AG09309 (cell line): ENCODE measurements around the gene HS3ST1.
"Not testable (repeated sequence)": the region's sequence is repeated elsewhere in the genome, so short reads cannot be mapped to it uniquely, and the experiment has no call there.

Source experiments
- DNase-seq: peaks from one replicate; pipeline ENCODE4 v3.0.0-alpha.2; 2010; ENCODE audit warnings: low read depth
- H3K4me3 ChIP-seq: 2 replicates; pipeline ENCODE4 v1.5.1; 2011; ENCODE audit warnings: mild to moderate bottlenecking, low read depth, low read length, moderate library complexity; ENCODE audit not compliant: control insufficient read depth
- TF ChIP-seq, protein P1 (sequence below): IDR thresholded peaks from 2 replicates; pipeline ENCODE4 v1.5.1; 2011; ENCODE audit warnings: mild to moderate bottlenecking, low read depth, low read length, inconsistent platforms; ENCODE audit not compliant: insufficient read depth, control insufficient read depth; ENCODE audit errors: missing control alignments

Gene HS3ST1

DNA sequence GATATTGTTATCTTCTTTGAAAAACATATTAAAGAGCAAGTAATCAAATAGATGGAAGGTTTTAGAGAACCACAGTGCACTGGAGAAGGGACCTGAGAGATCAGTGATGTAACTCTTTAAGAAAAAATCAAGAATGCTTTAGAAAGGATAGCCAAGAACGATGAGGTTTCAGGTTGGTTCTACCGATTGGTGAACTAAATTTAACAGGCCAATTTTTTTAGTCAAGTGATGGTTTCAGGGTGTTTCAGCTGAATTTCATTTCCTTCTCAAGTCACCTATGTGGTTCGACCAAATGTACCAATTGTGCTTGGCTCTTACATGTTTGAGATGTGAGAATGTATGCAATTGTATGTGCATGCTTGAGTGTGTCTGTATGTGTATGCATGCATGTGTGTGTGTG, 26.5 kb downstream of the HS3ST1 start:
- no peak for DNase-seq
- TF ChIP-seq, protein P1, sequence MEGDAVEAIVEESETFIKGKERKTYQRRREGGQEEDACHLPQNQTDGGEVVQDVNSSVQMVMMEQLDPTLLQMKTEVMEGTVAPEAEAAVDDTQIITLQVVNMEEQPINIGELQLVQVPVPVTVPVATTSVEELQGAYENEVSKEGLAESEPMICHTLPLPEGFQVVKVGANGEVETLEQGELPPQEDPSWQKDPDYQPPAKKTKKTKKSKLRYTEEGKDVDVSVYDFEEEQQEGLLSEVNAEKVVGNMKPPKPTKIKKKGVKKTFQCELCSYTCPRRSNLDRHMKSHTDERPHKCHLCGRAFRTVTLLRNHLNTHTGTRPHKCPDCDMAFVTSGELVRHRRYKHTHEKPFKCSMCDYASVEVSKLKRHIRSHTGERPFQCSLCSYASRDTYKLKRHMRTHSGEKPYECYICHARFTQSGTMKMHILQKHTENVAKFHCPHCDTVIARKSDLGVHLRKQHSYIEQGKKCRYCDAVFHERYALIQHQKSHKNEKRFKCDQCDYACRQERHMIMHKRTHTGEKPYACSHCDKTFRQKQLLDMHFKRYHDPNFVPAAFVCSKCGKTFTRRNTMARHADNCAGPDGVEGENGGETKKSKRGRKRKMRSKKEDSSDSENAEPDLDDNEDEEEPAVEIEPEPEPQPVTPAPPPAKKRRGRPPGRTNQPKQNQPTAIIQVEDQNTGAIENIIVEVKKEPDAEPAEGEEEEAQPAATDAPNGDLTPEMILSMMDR = no peak
- no peak overlapping the region for H3K4me3 ChIP-seq

DNA sequence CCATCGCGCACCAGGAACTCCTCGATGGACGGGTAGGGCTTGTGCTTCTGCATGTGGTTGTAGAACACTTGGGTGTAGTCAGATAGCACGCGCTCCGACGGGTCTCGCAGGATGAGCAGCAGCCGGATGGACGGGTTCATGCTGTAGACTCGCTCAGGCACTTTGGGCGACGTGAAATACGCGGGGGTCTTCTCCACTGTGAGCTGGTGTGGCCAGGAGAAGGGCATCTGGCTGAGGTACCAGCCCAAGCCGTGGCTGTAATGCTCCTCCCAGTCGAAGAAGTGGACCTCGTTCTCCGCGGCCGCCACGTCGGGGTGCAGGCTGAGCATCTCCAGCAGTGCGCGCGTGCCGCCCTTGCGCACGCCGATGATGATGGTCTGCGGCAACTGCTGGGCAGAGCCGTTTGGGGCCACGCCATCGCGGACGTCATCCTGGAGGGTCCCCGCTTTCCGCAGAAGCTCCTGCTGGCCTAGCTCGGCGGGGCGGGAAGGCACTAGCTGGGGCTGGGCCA, 29.2 kb downstream of the HS3ST1 start:
- no peak for DNase-seq
- H3K4me3 ChIP-seq = no peak overlapping the region
- TF ChIP-seq, protein P1 = no peak

DNA sequence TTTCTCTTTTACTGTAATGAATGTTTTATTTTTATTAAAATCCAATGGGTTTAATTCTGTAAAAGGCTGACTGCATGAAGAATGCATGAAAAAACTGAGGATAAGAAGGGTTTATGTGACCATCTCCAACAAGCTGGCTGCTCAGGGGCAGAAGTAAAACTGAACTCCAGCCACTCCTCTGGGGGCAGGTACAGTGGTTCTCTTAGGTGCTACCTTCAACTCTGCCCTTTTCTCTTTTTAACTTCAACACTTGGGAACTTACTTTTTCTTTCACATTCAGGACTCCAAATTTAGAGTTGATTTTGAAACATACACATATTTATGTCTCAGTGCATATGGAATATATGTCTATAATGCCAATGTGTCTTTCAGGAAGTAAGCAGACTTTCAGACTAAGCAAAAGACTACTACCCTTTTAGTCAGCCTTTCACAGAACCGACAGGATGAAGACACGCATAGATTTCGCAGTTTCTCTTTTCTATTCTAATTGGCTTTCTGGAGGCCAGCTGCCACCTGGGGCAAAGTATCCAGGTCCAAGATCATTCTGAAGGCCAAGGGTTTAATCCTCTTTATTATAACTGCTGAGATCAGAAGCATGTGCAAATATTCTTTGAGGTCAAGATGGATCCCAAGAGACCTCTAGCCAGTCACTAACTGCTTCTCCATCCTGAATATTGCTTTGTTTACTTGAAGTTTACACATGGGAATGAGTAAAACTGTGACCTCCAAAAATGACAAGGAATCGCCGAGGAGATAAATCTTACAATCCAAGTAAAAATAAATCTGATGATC, 30.7 kb downstream of the HS3ST1 start:
- H3K4me3 ChIP-seq = no peak overlapping the region
- TF ChIP-seq, protein P1 = no peak
- DNase-seq = no peak

DNA sequence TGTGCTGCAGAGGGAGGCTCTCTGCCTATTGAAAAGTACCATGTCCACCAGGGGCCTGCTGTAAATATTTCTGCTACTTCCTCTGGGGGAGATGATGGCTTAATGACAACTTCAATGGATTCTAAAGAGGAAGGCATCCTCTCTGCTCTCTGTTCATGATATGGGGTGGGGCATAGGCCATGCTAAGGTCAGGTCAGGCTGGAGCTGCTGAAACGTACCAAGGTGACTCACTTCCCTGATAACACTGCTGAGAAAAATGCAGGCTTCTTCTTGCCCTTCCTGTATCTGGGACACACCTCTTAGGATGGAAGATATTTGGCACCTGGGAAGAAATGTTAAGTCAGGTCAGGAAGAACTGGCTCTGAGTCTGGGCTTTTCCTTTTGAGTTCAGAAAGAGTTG, 31.5 kb downstream of the HS3ST1 start:
- H3K4me3 ChIP-seq = no peak overlapping the region
- no peak for DNase-seq
- TF ChIP-seq, protein P1 = no peak

DNA sequence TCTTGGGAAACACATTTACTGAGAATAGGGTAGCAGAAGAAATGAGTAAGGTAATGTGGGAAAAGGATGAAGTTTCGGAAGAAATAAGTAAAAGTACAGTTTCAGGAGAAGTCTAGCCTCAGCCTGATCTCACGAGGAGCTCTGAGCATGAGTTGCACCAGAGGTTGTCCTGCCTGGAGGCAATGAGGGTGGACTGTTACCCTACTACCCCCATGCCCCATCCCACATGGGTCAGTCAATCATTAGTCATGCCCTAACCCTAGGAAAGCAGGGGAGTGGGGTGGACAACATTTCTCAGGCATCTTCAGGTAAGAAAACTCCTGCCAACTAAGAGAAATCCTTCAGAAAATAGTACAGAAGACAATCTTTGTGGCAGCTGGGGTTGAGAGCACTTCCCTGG, 35.1 kb downstream of the HS3ST1 start:
- TF ChIP-seq, protein P1 = no peak
- DNase-seq = no peak

DNA sequence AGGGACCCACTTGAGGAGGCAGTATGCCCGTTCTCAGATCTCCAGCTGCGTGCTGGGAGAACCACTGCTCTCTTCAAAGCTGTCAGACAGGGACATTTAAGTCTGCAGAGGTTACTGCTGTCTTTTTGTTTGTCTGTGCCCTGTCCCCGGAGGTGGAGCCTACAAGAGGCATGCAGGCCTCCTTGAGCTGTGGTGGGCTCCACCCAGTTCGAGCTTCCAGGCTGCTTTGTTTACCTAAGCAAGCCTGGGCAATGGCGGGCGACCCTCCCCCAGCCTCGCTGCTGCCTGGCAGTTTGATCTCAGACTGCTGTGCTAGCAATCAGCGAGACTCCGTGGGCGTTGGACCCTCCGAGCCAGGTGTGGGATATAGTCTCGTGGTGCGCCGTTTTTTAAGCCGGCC, 44.6 kb downstream of the HS3ST1 start:
- DNase-seq, H3K4me3 ChIP-seq: not testable (repeated sequence)

More for the DNA sequence above, 35.1 kb downstream of the HS3ST1 start:
- H3K4me3 ChIP-seq = no peak overlapping the region

DNA sequence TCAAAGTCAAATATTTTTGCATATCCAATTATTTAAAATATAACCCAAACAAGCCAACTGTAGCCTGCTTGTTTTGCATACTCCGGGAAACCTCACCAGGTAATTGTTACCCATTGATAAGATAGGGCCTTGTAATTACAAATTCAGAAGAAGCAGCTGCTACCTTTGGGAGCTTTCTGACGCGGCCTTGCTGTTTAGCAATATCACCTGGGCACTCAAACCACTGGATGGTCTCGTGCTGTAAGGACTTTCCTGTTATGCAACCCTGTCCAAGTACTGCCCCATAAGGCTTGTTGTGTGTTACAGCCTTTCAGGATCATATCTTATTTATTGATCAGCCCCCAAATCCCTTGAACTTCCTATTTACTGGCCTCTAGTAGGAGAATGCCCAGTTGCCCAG, 52.1 kb downstream of the HS3ST1 start:
- TF ChIP-seq, protein P1 = no peak
- H3K4me3 ChIP-seq = no peak overlapping the region
- DNase-seq = no peak
